K562 (cell line): Measurements from ENCODE around the gene TSPAN11. TPM values are rescaled to one million over a fixed set of nuclear protein-coding genes. Genes with fewer than 3 reads are reported as not detected.

Experiments used
- ATAC-seq: fragments of 200-7000 bp; cut with Tn5 transposase; 3 replicates; pipeline ENCODE4 v1.9.1; 2020; ENCODE audit warnings: moderate library complexity
- BruUV-seq: library from RNA; stranded (reverse); fragments of 400-500 nt; replicated peaks from 2 replicates; lab custom pipeline; 2021; lab: Mats Ljungman, UMichigan
- CTCF ChIA-PET: fragments of 300-600 bp; formaldehyde crosslinking; extraction: SDS; loops from one replicate; lab custom pipeline; 2021; ENCODE audit warnings: low intra/inter-chr PET ratio; lab: Yijun Ruan, JAX
- POLR2A ChIA-PET: fragments of 300-600, 350-650 bp; sonication (Branson Sonifier 250); formaldehyde crosslinking; extraction: SDS; loops from one replicate; lab custom pipeline; 2021; ENCODE audit warnings: antibody characterized with exemption, inconsistent platforms; lab: Yijun Ruan, JAX
- DNase-seq, 4 experiments: peaks; one replicate each; pipeline versions ENCODE4 v3.0.0 to v3.0.0-alpha.2; 2011 to 2018; ENCODE audit warnings: low spot score in 3 of 4, mixed read lengths in 3 of 4; ENCODE audit errors: extremely low read depth in 1 of 4
- FAIRE-seq: peaks from 2 replicates; lab custom pipeline; 2011; peaks lifted over from hg19 to GRCh38; lab: Jason Lieb, UNC
- H2AFZ ChIP-seq: 2 replicates; pipeline ENCODE4 v1.6.0; 2011; ENCODE audit warnings: low read depth, low read length, control low read depth, inconsistent platforms
- H3K27ac ChIP-seq: fragments of 200-600 bp; 3 replicates; pipeline ENCODE4 v1.8.0; 2011; ENCODE audit warnings: low read depth, mild to moderate bottlenecking, control low read depth, inconsistent platforms, low read length, moderate library complexity, mixed read lengths; ENCODE audit errors: extremely low read depth
- H3K27me3 ChIP-seq, 2 experiments: fragments of 300-600 bp in 1 of 2; 2 replicates in 1 of 2; 3 replicates in 1 of 2; pipeline versions ENCODE4 v1.6.0 to v1.8.0; 2011; ENCODE audit warnings: inconsistent platforms in 2 of 2, low read length in 2 of 2, mild to moderate bottlenecking in 1 of 2, mixed read lengths in 1 of 2, moderate library complexity in 1 of 2; ENCODE audit not compliant: control insufficient read depth in 2 of 2, insufficient read depth in 2 of 2
- H3K36me3 ChIP-seq: fragments of 300-600 bp; 3 replicates; pipeline ENCODE4 v1.8.0; 2011; ENCODE audit warnings: mild to moderate bottlenecking, low read length, inconsistent platforms; ENCODE audit not compliant: control insufficient read depth, insufficient read depth
- H3K4me1 ChIP-seq, 2 experiments: fragments of 200-600 bp in 1 of 2; replicated peaks in 1 of 2; 2 replicates in 1 of 2; 3 replicates in 1 of 2; pipeline versions ENCODE4 v1.5.1 to v1.8.0; 2011; ENCODE audit warnings: inconsistent platforms in 2 of 2, low read length in 2 of 2, mild to moderate bottlenecking in 1 of 2, mixed read lengths in 1 of 2, moderate library complexity in 1 of 2; ENCODE audit not compliant: control insufficient read depth in 2 of 2, insufficient read depth in 2 of 2
- H3K4me2 ChIP-seq: 2 replicates; pipeline ENCODE4 v1.6.1; 2011; ENCODE audit warnings: low read length, control low read depth, inconsistent platforms, mixed read lengths; ENCODE audit not compliant: insufficient read depth
- H3K4me3 ChIP-seq: fragments of 200-600 bp; sonication (generic), shearing (Covaris generic); 2 replicates; pipeline ENCODE4 v1.5.1; 2016; ENCODE audit warnings: control low read depth, inconsistent platforms
- H3K79me2 ChIP-seq: fragments of 200-600 bp; 3 replicates; pipeline ENCODE4 v1.8.0; 2011; ENCODE audit warnings: low read length, inconsistent platforms; ENCODE audit not compliant: control insufficient read depth, insufficient read depth
- H3K9ac ChIP-seq, 2 experiments: 2 replicates each; pipeline versions ENCODE4 v1.6.0 to v1.6.1; 2011; ENCODE audit warnings: low read depth in 2 of 2, low read length in 2 of 2, control low read depth in 1 of 2, inconsistent platforms in 1 of 2, mild to moderate bottlenecking in 1 of 2, mixed read lengths in 1 of 2; ENCODE audit not compliant: insufficient read depth in 1 of 2
- H3K9me1 ChIP-seq: one replicate; pipeline ENCODE4 v1.6.0; 2011; ENCODE audit warnings: inconsistent platforms, mild to moderate bottlenecking, low read length, moderate library complexity; ENCODE audit not compliant: control insufficient read depth, insufficient read depth
- H3K9me3 ChIP-seq: replicated peaks from 2 replicates; pipeline ENCODE4 v1.5.1; 2011; ENCODE audit warnings: low read depth, low read length, inconsistent platforms; ENCODE audit not compliant: control insufficient read depth, insufficient read depth
- H4K20me1 ChIP-seq: replicated peaks from 2 replicates; pipeline ENCODE4 v1.6.1; 2011; ENCODE audit warnings: low read length, inconsistent platforms, mixed read lengths; ENCODE audit not compliant: control insufficient read depth, insufficient read depth
- ARHGAP35 ChIP-seq: fragments of 450-650 bp; IDR thresholded peaks from 2 replicates; pipeline ENCODE4 v1.6.1; 2018; ENCODE audit not compliant: partially characterized antibody
- ATF7 ChIP-seq: fragments of 450-650 bp; IDR thresholded peaks from 2 replicates; pipeline ENCODE4 v1.7.1; 2014; ENCODE audit warnings: mild to moderate bottlenecking, moderate library complexity
- CBFA2T2 ChIP-seq: fragments of 450-650 bp; conservative IDR thresholded peaks from 2 replicates; pipeline ENCODE4 v1.6.1; 2017; ENCODE audit warnings: mild to moderate bottlenecking
- DNMT1 ChIP-seq: fragments of 450-650 bp; IDR thresholded peaks from 2 replicates; pipeline ENCODE4 v1.6.1; 2016; ENCODE audit warnings: antibody characterized with exemption, mild to moderate bottlenecking
- JUN ChIP-seq, 2 experiments: sonication (generic) in 1 of 2; formaldehyde crosslinking in 1 of 2; IDR thresholded peaks; 2 replicates each; pipeline versions ENCODE4 v1.6.1 to v1.8.0; 2012 to 2022; ENCODE audit warnings: borderline replicate concordance in 2 of 2, mild to moderate bottlenecking in 2 of 2, improper control_type of control experiment in 1 of 2, low read depth in 1 of 2, low read length in 1 of 2, missing genetic modification reagents in 1 of 2
- KLF16 ChIP-seq: IDR thresholded peaks from 2 replicates; pipeline ENCODE4 v1.6.1; 2016; ENCODE audit warnings: antibody characterized with exemption
- MTF1 ChIP-seq: fragments of 250-450 bp; sonication (Bioruptor Pico); IDR thresholded peaks from 2 replicates; pipeline ENCODE4 v1.9.0; 2021; ENCODE audit warnings: moderate library complexity, mild to moderate bottlenecking, inconsistent platforms, borderline replicate concordance
- SIN3A ChIP-seq, 2 experiments: fragments of 150-350 bp in 1 of 2; IDR thresholded peaks; 2 replicates each; pipeline ENCODE4 v1.6.1; 2011 to 2016; ENCODE audit warnings: borderline replicate concordance in 2 of 2, low read depth in 2 of 2, low read length in 2 of 2, mild to moderate bottlenecking in 2 of 2, moderate library complexity in 2 of 2; ENCODE audit not compliant: control insufficient read depth in 1 of 2
- SRSF3 ChIP-seq: fragments of 200-400 bp; formaldehyde crosslinking; IDR thresholded peaks from 2 replicates; pipeline ENCODE4 v1.6.1; 2016; ENCODE audit warnings: mild to moderate bottlenecking, low read length, moderate library complexity; ENCODE audit not compliant: insufficient read depth
- STAG1 ChIP-seq: sonication (generic); formaldehyde crosslinking; IDR thresholded peaks from 2 replicates; pipeline ENCODE4 v1.5.0; 2020; ENCODE audit warnings: missing genetic modification reagents, borderline replicate concordance
- ZBTB1 ChIP-seq: sonication (generic); formaldehyde crosslinking; IDR thresholded peaks from 2 replicates; pipeline ENCODE4 v1.8.1; 2023; ENCODE audit warnings: missing genetic modification reagents, low read depth, mild to moderate bottlenecking, borderline replicate concordance
- ZBTB12 ChIP-seq: fragments of 250-450 bp; sonication (Bioruptor Pico); IDR thresholded peaks from 2 replicates; pipeline ENCODE4 v1.4.0; 2020
- ZNF764 ChIP-seq: fragments of 250-450 bp; sonication (Bioruptor Pico); IDR thresholded peaks from 2 replicates; pipeline ENCODE4 v1.4.0; 2020; ENCODE audit warnings: low read depth, mild to moderate bottlenecking, moderate library complexity
- WGBS: fragments of 100-300 bp; shearing (Covaris generic); methylation state at CpG from one replicate; pipeline ENCODE4 v1.1.6; 2016; ENCODE audit warnings: low coverage, mixed read lengths; ENCODE audit not compliant: insufficient coverage; ENCODE audit errors: missing lambda C conversion rate; 5-methylcytosine and 5-hydroxymethylcytosine counted together
- in situ Hi-C: fragments of 300-500 bp; cut with MboI; formaldehyde crosslinking; loops from 4 replicates; pipeline ENCODE4 v1.15.0; 2018; ENCODE audit warnings: inconsistent platforms, mixed read lengths
- intact Hi-C: fragments of 100-400 bp; cut with micrococcal nuclease; formaldehyde crosslinking; loops from 2 replicates; pipeline ENCODE4 v1.14.2; 2022
- polyA plus RNA-seq, 8 experiments: library from polyadenylated mRNA; depleted of rRNA in 4 of 8; stranded (reverse) in 5 of 8; unstranded in 3 of 8; fragments of >200 nt; fragmentation: Nextera tagmentation in 2 of 8; fragmentation: Illumina TruSeq in 1 of 8; extraction: Ambion mirVana in 2 of 8; extraction: Trizol in 1 of 8; gene quantifications; 2 replicates each; pipeline versions ENCODE4 v1.2.1 to v1.2.3, GENCODE V29; 2011 to 2014; ENCODE audit warnings: inconsistent platforms in 1 of 8, missing spikeins in 1 of 8
- total RNA-seq, 7 experiments: library from RNA; depleted of rRNA in 6 of 7; stranded (reverse); fragments of >200 nt in 6 of 7; fragmentation: Illumina TruSeq in 2 of 7; extraction: Trizol in 2 of 7; gene quantifications; 2 replicates each; pipeline versions ENCODE4 v1.2.1 to v1.2.3, GENCODE V29; 2011 to 2021; ENCODE audit warnings: low replicate concordance in 1 of 7
- TF ChIP-seq, protein P1 (sequence below): fragments of 450-650 bp; IDR thresholded peaks from 2 replicates; pipeline ENCODE4 v1.6.1; 2017; ENCODE audit warnings: antibody characterized with exemption
- TF ChIP-seq, protein P2 (sequence below): sonication (generic); formaldehyde crosslinking; IDR thresholded peaks from 2 replicates; pipeline ENCODE4 v1.8.1; 2023; ENCODE audit warnings: mild to moderate bottlenecking, missing genetic modification reagents
- TF ChIP-seq, protein P3 (sequence below): fragments of 450-650 bp; IDR thresholded peaks from 2 replicates; pipeline ENCODE4 v1.6.1; 2016; ENCODE audit warnings: missing biosample characterization, missing genetic modification characterization

The TSPAN11 gene
- total and polyA plus RNA-seq, 9 of the 15 experiments (the other 6 are each of a cell fraction or from before 2014, with no cell fraction given): not detected

- TF ChIP-seq, protein P1, sequence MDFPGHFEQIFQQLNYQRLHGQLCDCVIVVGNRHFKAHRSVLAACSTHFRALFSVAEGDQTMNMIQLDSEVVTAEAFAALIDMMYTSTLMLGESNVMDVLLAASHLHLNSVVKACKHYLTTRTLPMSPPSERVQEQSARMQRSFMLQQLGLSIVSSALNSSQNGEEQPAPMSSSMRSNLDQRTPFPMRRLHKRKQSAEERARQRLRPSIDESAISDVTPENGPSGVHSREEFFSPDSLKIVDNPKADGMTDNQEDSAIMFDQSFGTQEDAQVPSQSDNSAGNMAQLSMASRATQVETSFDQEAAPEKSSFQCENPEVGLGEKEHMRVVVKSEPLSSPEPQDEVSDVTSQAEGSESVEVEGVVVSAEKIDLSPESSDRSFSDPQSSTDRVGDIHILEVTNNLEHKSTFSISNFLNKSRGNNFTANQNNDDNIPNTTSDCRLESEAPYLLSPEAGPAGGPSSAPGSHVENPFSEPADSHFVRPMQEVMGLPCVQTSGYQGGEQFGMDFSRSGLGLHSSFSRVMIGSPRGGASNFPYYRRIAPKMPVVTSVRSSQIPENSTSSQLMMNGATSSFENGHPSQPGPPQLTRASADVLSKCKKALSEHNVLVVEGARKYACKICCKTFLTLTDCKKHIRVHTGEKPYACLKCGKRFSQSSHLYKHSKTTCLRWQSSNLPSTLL: no peak
- no peak for TF ChIP-seq ARHGAP35
- TF ChIP-seq SIN3A (IDR thresholded peaks at IDR 0.05; ENCODE audit: borderline replicate concordance in 2 of 2, control insufficient read depth in 1 of 2, low read depth in 2 of 2, low read length in 2 of 2): no peak
- TF ChIP-seq ZBTB1 (CRISPR knock-in tag): no peak
- TF ChIP-seq, protein P2, sequence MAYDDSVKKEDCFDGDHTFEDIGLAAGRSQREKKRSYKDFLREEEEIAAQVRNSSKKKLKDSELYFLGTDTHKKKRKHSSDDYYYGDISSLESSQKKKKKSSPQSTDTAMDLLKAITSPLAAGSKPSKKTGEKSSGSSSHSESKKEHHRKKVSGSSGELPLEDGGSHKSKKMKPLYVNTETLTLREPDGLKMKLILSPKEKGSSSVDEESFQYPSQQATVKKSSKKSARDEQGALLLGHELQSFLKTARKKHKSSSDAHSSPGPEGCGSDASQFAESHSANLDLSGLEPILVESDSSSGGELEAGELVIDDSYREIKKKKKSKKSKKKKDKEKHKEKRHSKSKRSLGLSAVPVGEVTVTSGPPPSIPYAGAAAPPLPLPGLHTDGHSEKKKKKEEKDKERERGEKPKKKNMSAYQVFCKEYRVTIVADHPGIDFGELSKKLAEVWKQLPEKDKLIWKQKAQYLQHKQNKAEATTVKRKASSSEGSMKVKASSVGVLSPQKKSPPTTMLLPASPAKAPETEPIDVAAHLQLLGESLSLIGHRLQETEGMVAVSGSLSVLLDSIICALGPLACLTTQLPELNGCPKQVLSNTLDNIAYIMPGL (CRISPR knock-in tag): no peak
- TF ChIP-seq ZNF764: no peak
- no peak for TF ChIP-seq SRSF3
Measured at GRCh38 chr12:30952015-30952414, 25.5 kb downstream of the TSPAN11 start (continued).

GRCh38 chr12:30953257-30953656 lies 26.7 kb downstream of the TSPAN11 start:
- intact Hi-C loops: no loop called here
- H2AFZ ChIP-seq: no peak overlapping the region
- H3K4me2 ChIP-seq: no peak overlapping the region
- no peaks in the 10 kb centered on the region for H3K9me3 ChIP-seq
- H3K79me2 ChIP-seq: no peaks in the 10 kb centered on the region
- DNase-seq (no peak), FAIRE-seq (no peak), ATAC-seq (no peak)
- no peak overlapping the region for H3K9ac ChIP-seq
- TF ChIP-seq ZBTB12 (CRISPR knock-in tag) (no peak), STAG1 (no peak), MTF1 (CRISPR knock-in tag) (no peak), JUN (IDR thresholded peaks at IDR 0.05; ENCODE audit: borderline replicate concordance, low read depth, low read length) (no peak), JUN (CRISPR knock-in tag; IDR thresholded peaks at IDR 0.05; ENCODE audit: borderline replicate concordance) (no peak), DNMT1 (no peak), ATF7 (no peak), CBFA2T2 (no peak), KLF16 (no peak)
- TF ChIP-seq, protein P3, sequence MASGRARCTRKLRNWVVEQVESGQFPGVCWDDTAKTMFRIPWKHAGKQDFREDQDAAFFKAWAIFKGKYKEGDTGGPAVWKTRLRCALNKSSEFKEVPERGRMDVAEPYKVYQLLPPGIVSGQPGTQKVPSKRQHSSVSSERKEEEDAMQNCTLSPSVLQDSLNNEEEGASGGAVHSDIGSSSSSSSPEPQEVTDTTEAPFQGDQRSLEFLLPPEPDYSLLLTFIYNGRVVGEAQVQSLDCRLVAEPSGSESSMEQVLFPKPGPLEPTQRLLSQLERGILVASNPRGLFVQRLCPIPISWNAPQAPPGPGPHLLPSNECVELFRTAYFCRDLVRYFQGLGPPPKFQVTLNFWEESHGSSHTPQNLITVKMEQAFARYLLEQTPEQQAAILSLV (tag): no peak
- peaks cover 0 to 1% of the 10 kb centered on the region in 2 experiments; a peak in 2 of 5 replicates for H3K27me3 ChIP-seq
- CTCF ChIA-PET: no interaction called here
- no peaks in the 10 kb centered on the region for H3K36me3 ChIP-seq
- H3K4me3 ChIP-seq: no peak overlapping the region
- no TSS peak for BruUV-seq
- no peak overlapping the region for H3K27ac ChIP-seq
- no peaks in the 10 kb centered on the region for H3K4me1 ChIP-seq
- H3K9me1 ChIP-seq: no peaks in the 10 kb centered on the region
- in situ Hi-C loops: no loop called here
- POLR2A ChIA-PET: no interaction called here
- 0% methylated on average over 2 of the region's 2 CpGs for WGBS
- no peaks in the 10 kb centered on the region for H4K20me1 ChIP-seq
